PC-3 (cell line): Measurements from ENCODE around the gene IFITM5. TPM values are rescaled to one million over a fixed set of nuclear protein-coding genes. Genes with fewer than 3 reads are reported as not detected.

Experiments
- ATAC-seq: fragments of 200-7000 bp; cut with Tn5 transposase; 2 replicates; pipeline ENCODE4 v1.9.1; 2020; ENCODE audit warnings: mild to moderate bottlenecking, moderate library complexity
- BruUV-seq: library from RNA; stranded (reverse); fragments of 400-500 nt; replicated peaks from 2 replicates; lab custom pipeline; 2021; lab: Mats Ljungman, UMichigan
- CTCF ChIA-PET: fragments of 300-600 bp; sonication (Branson Sonifier 250); formaldehyde crosslinking; loops from one replicate; lab custom pipeline; 2022; ENCODE audit warnings: antibody characterized with exemption; lab: Charles Lee
- POLR2A ChIA-PET: fragments of 300-600 bp; sonication (Branson Sonifier 250); formaldehyde crosslinking; loops from one replicate; lab custom pipeline; 2022; ENCODE audit warnings: antibody characterized with exemption; ENCODE audit not compliant: unreplicated experiment; lab: Charles Lee
- DNase-seq: peaks from one replicate; pipeline ENCODE4 v3.0.0-alpha.2; 2015
- H2AFZ ChIP-seq: fragments of 300-600 bp; sonication (generic); 2 replicates; pipeline ENCODE4 v1.6.0; 2016; ENCODE audit warnings: antibody characterized with exemption, low read length
- H3F3A ChIP-seq: fragments of 300-600 bp; sonication (generic); one replicate; pipeline ENCODE4 v1.6.0; 2017; ENCODE audit warnings: antibody characterized with exemption, low read length, control low read depth, mild to moderate bottlenecking; ENCODE audit not compliant: unreplicated experiment
- H3K27ac ChIP-seq: fragments of 300-600 bp; sonication (generic); 2 replicates; pipeline ENCODE4 v1.5.1; 2016; ENCODE audit warnings: mild to moderate bottlenecking, low read length
- H3K27me3 ChIP-seq: fragments of 300-600 bp; sonication (generic); 2 replicates; pipeline ENCODE4 v1.6.1; 2016; ENCODE audit warnings: low read length, mixed read lengths
- H3K36me3 ChIP-seq: fragments of 300-600 bp; sonication (generic); 2 replicates; pipeline ENCODE4 v1.6.1; 2016; ENCODE audit warnings: low read depth, mixed run types, low read length, mixed read lengths
- H3K4me1 ChIP-seq: fragments of 300-600 bp; sonication (generic); 2 replicates; pipeline ENCODE4 v1.5.1; 2016; ENCODE audit warnings: low read length; ENCODE audit not compliant: insufficient read depth
- H3K4me2 ChIP-seq: fragments of 300-600 bp; sonication (generic); 2 replicates; pipeline ENCODE4 v1.6.0; 2016; ENCODE audit warnings: low read length
- H3K4me3 ChIP-seq: fragments of 300-600 bp; sonication (generic); 2 replicates; pipeline ENCODE4 v1.5.1; 2016; ENCODE audit warnings: mild to moderate bottlenecking, low read length, mixed read lengths
- H3K79me2 ChIP-seq: fragments of 300-600 bp; sonication (generic); 2 replicates; pipeline ENCODE4 v1.6.1; 2017; ENCODE audit warnings: low read length, mixed read lengths
- H3K9ac ChIP-seq: fragments of 300-600 bp; sonication (generic); 2 replicates; pipeline ENCODE4 v1.6.0; 2016; ENCODE audit warnings: mild to moderate bottlenecking, low read length
- H3K9me2 ChIP-seq: fragments of 300-600 bp; sonication (generic); replicated peaks from 2 replicates; pipeline ENCODE4 v1.6.1; 2016; ENCODE audit warnings: mixed run types, low read length, mixed read lengths
- H3K9me3 ChIP-seq: fragments of 300-600 bp; sonication (generic); 2 replicates; pipeline ENCODE4 v1.6.1; 2016; ENCODE audit warnings: low read length, mixed read lengths
- H4K20me1 ChIP-seq: fragments of 300-600 bp; sonication (generic); 2 replicates; pipeline ENCODE4 v1.6.1; 2016; ENCODE audit warnings: low read length, mixed read lengths
- EZH2 ChIP-seq: fragments of 300-600 bp; sonication (generic); IDR thresholded peaks from one replicate; pipeline ENCODE4 v1.6.1; 2017; ENCODE audit warnings: antibody characterized with exemption, mild to moderate bottlenecking, low read length; ENCODE audit not compliant: unreplicated experiment
- EZH2phosphoT487 ChIP-seq: fragments of 300-600 bp; sonication (generic); IDR thresholded peaks from 2 replicates; pipeline ENCODE4 v1.6.1; 2018; ENCODE audit warnings: mild to moderate bottlenecking, antibody characterized with exemption, low read length, borderline replicate concordance
- intact Hi-C: fragments of 100-400 bp; cut with micrococcal nuclease; formaldehyde crosslinking; loops from 2 replicates; pipeline ENCODE4 v1.9.0; 2023
- total RNA-seq: library from RNA; depleted of rRNA; stranded (reverse); fragments of >200 nt; gene quantifications from 2 replicates; pipeline ENCODE4 v1.2.3, GENCODE V29; 2014; rRNA removed
- TF ChIP-seq, protein P1 (sequence below): fragments of 300-600 bp; sonication (generic); conservative IDR thresholded peaks from 2 replicates; pipeline ENCODE4 v1.5.1; 2017; ENCODE audit warnings: antibody characterized with exemption, low read depth, mild to moderate bottlenecking, low read length

Gene IFITM5
- total RNA-seq, 1 experiment from 2014 or later = not detected

- no peak for DNase-seq
- Histone ChIP-seq H3K79me2 (peaks cover 4% of the 10 kb centered on the region; the same call in 1 of the 2 replicates), H3F3A (no peaks in the 10 kb centered on the region), H3K27ac (no peak overlapping the region), H3K4me3 (no peak overlapping the region), H3K9me2 (no peaks in the 10 kb centered on the region), H3K4me2 (no peak overlapping the region), H3K4me1 (no peaks in the 10 kb centered on the region), H3K9me3 (no peaks in the 10 kb centered on the region), H2AFZ (no peak overlapping the region), H3K9ac (no peak overlapping the region), H4K20me1 (no peaks in the 10 kb centered on the region), H3K36me3 (peaks cover 60% of the 10 kb centered on the region), H3K27me3 (no peaks in the 10 kb centered on the region)
- BruUV-seq = no TSS peak
- ChIA-PET POLR2A (no interaction called here), CTCF (no interaction called here)
- intact Hi-C loops = no loop called here
- no peak for ATAC-seq
- TF ChIP-seq EZH2 (no peak), EZH2phosphoT487 (no peak)
- TF ChIP-seq, protein P1, sequence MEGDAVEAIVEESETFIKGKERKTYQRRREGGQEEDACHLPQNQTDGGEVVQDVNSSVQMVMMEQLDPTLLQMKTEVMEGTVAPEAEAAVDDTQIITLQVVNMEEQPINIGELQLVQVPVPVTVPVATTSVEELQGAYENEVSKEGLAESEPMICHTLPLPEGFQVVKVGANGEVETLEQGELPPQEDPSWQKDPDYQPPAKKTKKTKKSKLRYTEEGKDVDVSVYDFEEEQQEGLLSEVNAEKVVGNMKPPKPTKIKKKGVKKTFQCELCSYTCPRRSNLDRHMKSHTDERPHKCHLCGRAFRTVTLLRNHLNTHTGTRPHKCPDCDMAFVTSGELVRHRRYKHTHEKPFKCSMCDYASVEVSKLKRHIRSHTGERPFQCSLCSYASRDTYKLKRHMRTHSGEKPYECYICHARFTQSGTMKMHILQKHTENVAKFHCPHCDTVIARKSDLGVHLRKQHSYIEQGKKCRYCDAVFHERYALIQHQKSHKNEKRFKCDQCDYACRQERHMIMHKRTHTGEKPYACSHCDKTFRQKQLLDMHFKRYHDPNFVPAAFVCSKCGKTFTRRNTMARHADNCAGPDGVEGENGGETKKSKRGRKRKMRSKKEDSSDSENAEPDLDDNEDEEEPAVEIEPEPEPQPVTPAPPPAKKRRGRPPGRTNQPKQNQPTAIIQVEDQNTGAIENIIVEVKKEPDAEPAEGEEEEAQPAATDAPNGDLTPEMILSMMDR = no peak
Observed at GRCh38 chr11:249062-249461, 50.3 kb downstream of the IFITM5 start.

Other genes starting within 250 kb of the IFITM5 start
- gene SCGB1C1, start 106.4 kb downstream of the IFITM5 start, total RNA-seq = not detected in 2 replicates
- gene BET1L, start 92.1 kb downstream of the IFITM5 start, total RNA-seq = 12.6 and 14.4 TPM in 2 replicates
- gene RIC8A, start 91.8 kb downstream of the IFITM5 start, total RNA-seq = 155 and 180 TPM in 2 replicates
- 13.8 and 23.8 TPM in 2 replicates for gene SIRT3, start 63.2 kb downstream of the IFITM5 start, total RNA-seq
- 226 and 255 TPM in 2 replicates for gene PSMD13, start 62.5 kb downstream of the IFITM5 start, total RNA-seq
- not detected in 2 replicates for gene NLRP6, start 21.1 kb downstream of the IFITM5 start, total RNA-seq
- 10.6 and 12.4 TPM in 2 replicates for gene PGGHG, start 10.4 kb downstream of the IFITM5 start, total RNA-seq
- gene IFITM2, start 8.3 kb upstream of the IFITM5 start, total RNA-seq = 36.3 and 49.0 TPM in 2 replicates
- gene IFITM1, start 14.5 kb upstream of the IFITM5 start, total RNA-seq = 2.0 and 2.2 TPM in 2 replicates
- 91.6 and 97.6 TPM in 2 replicates for gene IFITM3, start 21.3 kb upstream of the IFITM5 start, total RNA-seq
- gene B4GALNT4, start 70.0 kb upstream of the IFITM5 start, total RNA-seq = 52.9 and 87.9 TPM in 2 replicates
- gene PKP3, start 94.7 kb upstream of the IFITM5 start, total RNA-seq = 218 and 222 TPM in 2 replicates
- gene SIGIRR, start 115.5 kb upstream of the IFITM5 start, total RNA-seq = 85.4 and 112 TPM in 2 replicates
- gene ANO9, start 142.5 kb upstream of the IFITM5 start, total RNA-seq = 16.6 and 22.5 TPM in 2 replicates
- 53.0 and 91.0 TPM in 2 replicates for gene PTDSS2, start 150.8 kb upstream of the IFITM5 start, total RNA-seq
- 258 and 300 TPM in 2 replicates for gene RNH1, start 207.7 kb upstream of the IFITM5 start, total RNA-seq
- 128 and 167 TPM in 2 replicates for gene HRAS, start 236.1 kb upstream of the IFITM5 start, total RNA-seq
- 1.0 and 1.5 TPM in 2 replicates for gene LRRC56, start 238.0 kb upstream of the IFITM5 start, total RNA-seq